SK-N-SH treated with all-trans-retinoic acid at 6 μM for 48 hours (cell line): ENCODE measurements around the gene SETD4.

Source experiments
- ATAC-seq: fragments of 200-7000 bp; cut with Tn5 transposase; 3 replicates; pipeline ENCODE4 v1.9.1; 2020; ENCODE audit warnings: mild to moderate bottlenecking, moderate library complexity
- ARNTL ChIP-seq: fragments of 450-650 bp; formaldehyde crosslinking; IDR thresholded peaks from 2 replicates; pipeline ENCODE4 v1.5.0; 2020; ENCODE audit warnings: low read depth, mild to moderate bottlenecking, moderate library complexity, borderline replicate concordance
- BACH2 ChIP-seq: fragments of 250-450 bp; sonication (Bioruptor Pico); IDR thresholded peaks from 2 replicates; pipeline ENCODE4 v1.9.0; 2021; ENCODE audit warnings: mild to moderate bottlenecking, borderline replicate concordance
- CREB5 ChIP-seq: fragments of 250-450 bp; sonication (Bioruptor Pico); IDR thresholded peaks from 2 replicates; pipeline ENCODE4 v1.5.1; 2020; ENCODE audit warnings: low read depth, mild to moderate bottlenecking, moderate library complexity
- CSDC2 ChIP-seq: fragments of 250-450 bp; sonication (Bioruptor Pico); IDR thresholded peaks from 2 replicates; pipeline ENCODE4 v1.5.0; 2020; ENCODE audit warnings: mild to moderate bottlenecking, moderate library complexity
- CSRNP3 ChIP-seq: fragments of 250-450 bp; sonication (Bioruptor Pico); IDR thresholded peaks from 2 replicates; pipeline ENCODE4 v1.5.1; 2021; ENCODE audit warnings: mild to moderate bottlenecking, moderate library complexity
- ESRRG ChIP-seq: fragments of 250-450 bp; sonication (Bioruptor Pico); IDR thresholded peaks from 2 replicates; pipeline ENCODE4 v1.6.1; 2021; ENCODE audit warnings: mild to moderate bottlenecking
- GLIS3 ChIP-seq: fragments of 250-450 bp; sonication (Bioruptor Pico); IDR thresholded peaks from 2 replicates; pipeline ENCODE4 v1.5.0; 2020; ENCODE audit warnings: mild to moderate bottlenecking, moderate library complexity
- ISL1 ChIP-seq: fragments of 250-450 bp; sonication (Bioruptor Pico); IDR thresholded peaks from 2 replicates; pipeline ENCODE4 v2.1.2; 2022; ENCODE audit warnings: mild to moderate bottlenecking, moderate library complexity
- OSR1 ChIP-seq: fragments of 250-450 bp; sonication (Bioruptor Pico); IDR thresholded peaks from 2 replicates; pipeline ENCODE4 v1.8.0; 2022; ENCODE audit warnings: moderate library complexity, mild to moderate bottlenecking, inconsistent platforms
- PATZ1 ChIP-seq: fragments of 250-450 bp; sonication (Bioruptor Pico); IDR thresholded peaks from 2 replicates; pipeline ENCODE4 v1.8.0; 2020; ENCODE audit warnings: mild to moderate bottlenecking, moderate library complexity, borderline replicate concordance
- POU6F1 ChIP-seq: fragments of 250-450 bp; sonication (Bioruptor Pico); IDR thresholded peaks from 2 replicates; pipeline ENCODE4 v1.8.0; 2021; ENCODE audit warnings: low read depth, mild to moderate bottlenecking, moderate library complexity, borderline replicate concordance
- PPARA ChIP-seq: fragments of 250-450 bp; sonication (Bioruptor Pico); IDR thresholded peaks from 2 replicates; pipeline ENCODE4 v1.5.0; 2020; ENCODE audit warnings: mild to moderate bottlenecking, borderline replicate concordance
- RARB ChIP-seq: fragments of 250-450 bp; sonication (Bioruptor Pico); IDR thresholded peaks from 2 replicates; pipeline ENCODE4 v1.8.0; 2021; ENCODE audit warnings: mild to moderate bottlenecking, moderate library complexity
- SNAI2 ChIP-seq: fragments of 250-450 bp; sonication (Bioruptor Pico); IDR thresholded peaks from 2 replicates; pipeline ENCODE4 v1.5.0; 2020; ENCODE audit warnings: mild to moderate bottlenecking, moderate library complexity
- TOX ChIP-seq: fragments of 250-450 bp; sonication (Bioruptor Pico); IDR thresholded peaks from 2 replicates; pipeline ENCODE4 v1.8.0; 2021; ENCODE audit warnings: mild to moderate bottlenecking, moderate library complexity, borderline replicate concordance
- TSHZ2 ChIP-seq: fragments of 250-450 bp; sonication (Bioruptor Pico); IDR thresholded peaks from 2 replicates; pipeline ENCODE4 v1.5.0; 2020; ENCODE audit warnings: mild to moderate bottlenecking, moderate library complexity
- ZC3H10 ChIP-seq: fragments of 250-450 bp; sonication (Bioruptor Pico); IDR thresholded peaks from 2 replicates; pipeline ENCODE4 v1.5.1; 2021; ENCODE audit warnings: mild to moderate bottlenecking, moderate library complexity
- ZFP3 ChIP-seq: fragments of 250-450 bp; sonication (Bioruptor Pico); IDR thresholded peaks from 2 replicates; pipeline ENCODE4 v1.5.0; 2020; ENCODE audit warnings: mild to moderate bottlenecking, moderate library complexity
- ZFP30 ChIP-seq: fragments of 450-650 bp; formaldehyde crosslinking; IDR thresholded peaks from 2 replicates; pipeline ENCODE4 v1.5.0; 2022; ENCODE audit warnings: mild to moderate bottlenecking, moderate library complexity
- ZNF565 ChIP-seq: fragments of 450-650 bp; formaldehyde crosslinking; conservative IDR thresholded peaks from 2 replicates; pipeline ENCODE4 v1.5.0; 2020; ENCODE audit warnings: low read depth, mild to moderate bottlenecking, moderate library complexity
- ZNF70 ChIP-seq: fragments of 450-650 bp; formaldehyde crosslinking; IDR thresholded peaks from 2 replicates; pipeline ENCODE4 v1.5.0; 2020; ENCODE audit warnings: mild to moderate bottlenecking, moderate library complexity

Gene SETD4

GRCh38 chr21:36063375-36064084 lies 3.2 kb upstream of the SETD4 start (continued):
- TF ChIP-seq CREB5, result no peak

GRCh38 chr21:36061445-36061844 lies 1.1 kb upstream of the SETD4 start:
- no peak for ATAC-seq
- no peak for TF ChIP-seq ESRRG (CRISPR knock-in tag)
- no peak for TF ChIP-seq CSDC2 (CRISPR knock-in tag)
- no peak for TF ChIP-seq PPARA (CRISPR knock-in tag)
- TF ChIP-seq TOX, result no peak
- TF ChIP-seq ZFP3 (CRISPR knock-in tag), result no peak
- TF ChIP-seq PATZ1, result no peak
- no peak for TF ChIP-seq CSRNP3 (CRISPR knock-in tag)

GRCh38 chr21:36059823-36060158 lies 535 bp downstream of the SETD4 start:
- TF ChIP-seq BACH2 (CRISPR knock-in tag) (no peak), ZNF70 (no peak), ZNF565 (CRISPR knock-in tag) (no peak), CREB5 (no peak), ZFP30 (CRISPR knock-in tag) (no peak), ESRRG (CRISPR knock-in tag) (no peak), RARB (no peak), TSHZ2 (CRISPR knock-in tag) (no peak), ISL1 (CRISPR knock-in tag) (no peak), PATZ1 (no peak), ZC3H10 (CRISPR knock-in tag) (no peak), SNAI2 (no peak)
- ATAC-seq, result peak; percentile 74

GRCh38 chr21:36055551-36055950 lies 4.8 kb downstream of the SETD4 start:
- TF ChIP-seq GLIS3 (CRISPR knock-in tag) (no peak), PPARA (CRISPR knock-in tag) (no peak), ESRRG (CRISPR knock-in tag) (no peak), POU6F1 (CRISPR knock-in tag) (no peak), TSHZ2 (CRISPR knock-in tag) (no peak), ZFP3 (CRISPR knock-in tag) (no peak), ZNF70 (no peak), ARNTL (CRISPR knock-in tag) (no peak), OSR1 (CRISPR knock-in tag) (no peak), ZFP30 (CRISPR knock-in tag) (no peak), RARB (no peak)
- ATAC-seq, result no peak
